Mucosa of descending colon (tissue), 3 donors: ENCODE data around the gene NDUFA11. TPM values are rescaled to one million over a fixed set of nuclear protein-coding genes. Genes with fewer than 3 reads are reported as not detected.

ENCODE experiments used
- ATAC-seq: fragments of 200-7000 bp; cut with Tn5 transposase; one replicate; pipeline ENCODE4 v1.9.1; 2020; ENCODE audit warnings: mild to moderate bottlenecking, moderate library complexity
- DNase-seq, 3 donors: peaks; one replicate each; pipeline ENCODE4 v3.0.0-alpha.2; 2020
- H3K36me3 ChIP-seq: fragments of 200-600 bp; one replicate; pipeline ENCODE4 v1.8.0; 2021; ENCODE audit warnings: low read depth, mild to moderate bottlenecking
- H3K4me1 ChIP-seq: fragments of 200-600 bp; one replicate; pipeline ENCODE4 v1.8.0; 2021; ENCODE audit warnings: low read depth, mild to moderate bottlenecking
- H3K4me3 ChIP-seq: fragments of 200-600 bp; one replicate; pipeline ENCODE4 v1.8.0; 2021; ENCODE audit warnings: mild to moderate bottlenecking
- H3K9me3 ChIP-seq: fragments of 200-600 bp; one replicate; pipeline ENCODE4 v1.8.0; 2021; ENCODE audit warnings: mild to moderate bottlenecking
- CTCF ChIP-seq: fragments of 200-600 bp; IDR thresholded peaks from one replicate; pipeline ENCODE4 v1.8.0; 2022; ENCODE audit warnings: antibody characterized with exemption, mild to moderate bottlenecking
- intact Hi-C, 2 donors: fragments of 100-400 bp; cut with DNase I in 1 of 2; cut with micrococcal nuclease in 1 of 2; formaldehyde crosslinking; loops; one replicate each; pipeline versions ENCODE4 v1.11.0 to v1.11.1; 2022; cut with DNase I, micrococcal nuclease
- total RNA-seq, 3 donors: library from RNA; stranded (reverse); fragmentation: NEBNext Ultra II Directional in 2 of 3; extraction: Animal tissue kit (Norgen Biotek cat#: 25700) in 2 of 3; gene quantifications; one replicate each; pipeline versions ENCODE4 v1.2.1 to v1.2.4, GENCODE V29; 2021 to 2023
- donor health status: DM: no; HTN: no; CAD: no; lungs with moderate emphysema.
- donor health status: DM: no; HTN: no; CAD: no.
- donor health status: DM: no; HTN: yes; CAD: no.

The NDUFA11 gene
- total RNA-seq, 3 donors from 2014 or later: 178 to 213 (median 182) TPM

GRCh38 chr19:5905114-5905778, 1.7 kb upstream of the NDUFA11 start:
- Histone ChIP-seq H3K9me3 (no peaks in the 10 kb centered on the region), H3K36me3 (peaks cover 6% of the 10 kb centered on the region), H3K4me3 (peak overlapping the region; percentile 94), H3K4me1 (peaks cover 33% of the 10 kb centered on the region)
- intact Hi-C loops: no loop called here
- peak in 1 of 3 donors; percentile 29 for DNase-seq
- TF ChIP-seq CTCF: no peak
- no peak for ATAC-seq

DNA sequence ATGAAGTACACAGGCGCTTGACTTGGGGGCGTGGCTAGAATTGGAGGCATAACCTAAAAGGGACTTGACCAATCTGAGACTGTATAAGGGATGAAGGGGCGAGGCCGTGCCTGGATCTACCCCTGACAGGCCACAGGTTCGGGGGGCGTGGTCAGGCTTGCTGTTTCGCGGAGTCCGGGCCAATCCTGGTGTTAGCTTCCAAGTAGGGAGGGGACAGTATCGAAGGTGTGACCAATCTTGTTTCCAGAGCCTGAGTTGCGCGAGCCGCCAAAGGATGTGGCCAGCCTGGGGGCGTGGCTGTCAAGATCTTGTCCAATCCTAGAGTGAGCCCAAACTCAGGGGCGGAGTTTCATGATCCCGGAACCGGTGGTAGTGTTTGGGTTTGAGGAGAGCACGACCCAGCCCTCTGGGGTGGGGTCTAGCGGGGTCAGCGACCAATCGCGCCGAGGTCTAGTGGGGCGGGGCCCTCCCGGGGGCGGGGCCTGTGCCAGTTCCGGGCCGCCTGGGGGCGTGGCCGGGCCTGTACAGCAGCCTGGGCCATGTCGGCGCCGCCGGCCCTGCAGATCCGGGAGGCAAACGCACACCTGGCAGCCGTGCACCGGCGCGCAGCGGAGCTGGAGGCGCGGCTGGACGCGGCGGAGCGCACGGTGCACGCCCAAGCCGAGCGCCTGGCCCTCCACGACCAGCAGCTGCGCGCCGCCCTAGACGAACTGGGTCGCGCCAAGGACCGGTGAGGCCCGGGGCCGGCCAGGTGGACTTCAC, 943 bp upstream of the NDUFA11 start, which contains the start of gene VMAC:
Gene VMAC (plus strand): TSS at position 521 of the 762 bp plus-strand sequence. CDS start 19 bp downstream, at position 540.
- peaks cover 33% of the 10 kb centered on the region for H3K4me1 ChIP-seq
- H3K4me3 ChIP-seq: peak within 1 kb of the TSS; percentile 94
- H3K9me3 ChIP-seq: no peaks in the 10 kb centered on the region
- DNase-seq (peak; percentile 100), ATAC-seq (peak; percentile 83)
- peak; percentile 6 for TF ChIP-seq CTCF
- H3K36me3 ChIP-seq: peaks cover 6% of the 10 kb centered on the region
- intact Hi-C loops: no loop called here

DNA sequence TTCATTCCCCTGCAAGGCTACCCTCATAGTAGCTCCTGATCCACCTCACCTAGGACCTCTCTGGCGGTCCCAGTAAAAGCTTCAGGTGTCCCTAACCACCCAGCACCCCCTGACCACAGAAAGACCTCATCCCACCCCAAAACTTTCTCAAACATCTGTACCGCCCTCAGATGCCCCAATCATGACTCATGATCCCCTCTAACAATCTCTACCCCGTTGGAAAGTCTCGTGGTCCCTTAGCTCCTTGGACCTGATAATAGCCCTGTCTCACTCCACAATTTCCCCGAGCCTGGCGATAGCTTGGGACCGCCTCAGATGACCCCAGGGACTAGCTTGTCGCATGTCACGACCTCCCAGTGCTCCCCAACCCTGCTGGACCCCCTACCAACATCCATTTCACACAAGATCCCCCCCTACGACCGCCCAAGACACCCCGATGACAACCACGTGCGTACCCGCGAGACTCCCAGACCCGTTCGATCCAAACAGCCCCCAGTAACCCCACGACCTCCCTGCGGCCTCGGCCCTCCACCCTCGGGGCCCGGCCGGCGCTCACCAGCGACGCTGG, 450 bp downstream of the NDUFA11 start:
- no peak for DNase-seq
- Histone ChIP-seq H3K4me3 (peak overlapping the region; percentile 94), H3K36me3 (peaks cover 6% of the 10 kb centered on the region), H3K4me1 (peaks cover 33% of the 10 kb centered on the region), H3K9me3 (no peaks in the 10 kb centered on the region)
- intact Hi-C loops: no loop called here
- TF ChIP-seq CTCF: no peak
- no peak for ATAC-seq

GRCh38 chr19:5900976-5901375, 2.6 kb downstream of the NDUFA11 start:
- peaks cover 31% of the 10 kb centered on the region for H3K4me1 ChIP-seq
- no peak for ATAC-seq
- intact Hi-C loops: no loop called here

More at GRCh38 chr19:5900976-5901375, 2.6 kb downstream of the NDUFA11 start:
- peaks cover 6% of the 10 kb centered on the region for H3K36me3 ChIP-seq
- no peak for TF ChIP-seq CTCF
- no peak for DNase-seq
- no peaks in the 10 kb centered on the region for H3K9me3 ChIP-seq
- no peak overlapping the region for H3K4me3 ChIP-seq
